MM.1S (cell line): Measurements from ENCODE around the gene TLE5.
"Not testable (repeated sequence)": the region's sequence is repeated elsewhere in the genome, so short reads cannot be mapped to it uniquely, and the experiment has no call there.

Experiments
- EZH2 ChIP-seq: fragments of 300-600 bp; sonication (generic); optimal IDR thresholded peaks from 2 replicates; pipeline ENCODE3; 2017; ENCODE audit warnings: low read depth, mild to moderate bottlenecking, antibody characterized with exemption, low read length, mixed read lengths
- EZH2phosphoT487 ChIP-seq: fragments of 300-600 bp; sonication (generic); IDR thresholded peaks from 2 replicates; pipeline ENCODE4 v1.6.1; 2018; ENCODE audit warnings: antibody characterized with exemption, low read length
- TF ChIP-seq, protein P1 (sequence below): fragments of 300-600 bp; sonication (generic); IDR thresholded peaks from 2 replicates; pipeline ENCODE4 v1.5.1; 2016; ENCODE audit warnings: antibody characterized with exemption, low read length, mixed read lengths

- TF ChIP-seq, protein P1, sequence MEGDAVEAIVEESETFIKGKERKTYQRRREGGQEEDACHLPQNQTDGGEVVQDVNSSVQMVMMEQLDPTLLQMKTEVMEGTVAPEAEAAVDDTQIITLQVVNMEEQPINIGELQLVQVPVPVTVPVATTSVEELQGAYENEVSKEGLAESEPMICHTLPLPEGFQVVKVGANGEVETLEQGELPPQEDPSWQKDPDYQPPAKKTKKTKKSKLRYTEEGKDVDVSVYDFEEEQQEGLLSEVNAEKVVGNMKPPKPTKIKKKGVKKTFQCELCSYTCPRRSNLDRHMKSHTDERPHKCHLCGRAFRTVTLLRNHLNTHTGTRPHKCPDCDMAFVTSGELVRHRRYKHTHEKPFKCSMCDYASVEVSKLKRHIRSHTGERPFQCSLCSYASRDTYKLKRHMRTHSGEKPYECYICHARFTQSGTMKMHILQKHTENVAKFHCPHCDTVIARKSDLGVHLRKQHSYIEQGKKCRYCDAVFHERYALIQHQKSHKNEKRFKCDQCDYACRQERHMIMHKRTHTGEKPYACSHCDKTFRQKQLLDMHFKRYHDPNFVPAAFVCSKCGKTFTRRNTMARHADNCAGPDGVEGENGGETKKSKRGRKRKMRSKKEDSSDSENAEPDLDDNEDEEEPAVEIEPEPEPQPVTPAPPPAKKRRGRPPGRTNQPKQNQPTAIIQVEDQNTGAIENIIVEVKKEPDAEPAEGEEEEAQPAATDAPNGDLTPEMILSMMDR = not testable (repeated sequence)
- TF ChIP-seq EZH2phosphoT487, EZH2: not testable (repeated sequence)
These were observed 50.2 kb downstream of the TLE5 start for GRCh38 chr19:3012059-3012458.
